NCI-H2196 treated with DMSO at 0.1 percent for 48 hours (cell line): Measurements from ENCODE around the gene PTCH2.
"Not testable (repeated sequence)": the region's sequence is repeated elsewhere in the genome, so short reads cannot be mapped to it uniquely, and the experiment has no call there.

Experiments
- DNase-seq: peaks from one replicate; lab custom pipeline; 2025; ENCODE audit not compliant: unreplicated experiment; lab: John Stamatoyannopoulos, UW

Gene PTCH2

DNA sequence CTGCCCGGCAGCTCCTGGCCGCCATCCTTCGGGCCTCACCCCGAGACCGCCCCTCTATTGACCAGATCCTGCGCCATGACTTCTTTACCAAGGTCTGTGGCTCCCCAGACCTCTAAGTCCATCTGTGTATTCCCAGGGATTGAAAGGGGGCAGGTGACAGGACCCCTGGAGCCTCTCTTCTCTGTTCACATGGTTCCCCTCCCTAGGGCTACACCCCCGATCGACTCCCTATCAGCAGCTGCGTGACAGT, 40.1 kb downstream of the PTCH2 start:
- DNase-seq = no peak

DNA sequence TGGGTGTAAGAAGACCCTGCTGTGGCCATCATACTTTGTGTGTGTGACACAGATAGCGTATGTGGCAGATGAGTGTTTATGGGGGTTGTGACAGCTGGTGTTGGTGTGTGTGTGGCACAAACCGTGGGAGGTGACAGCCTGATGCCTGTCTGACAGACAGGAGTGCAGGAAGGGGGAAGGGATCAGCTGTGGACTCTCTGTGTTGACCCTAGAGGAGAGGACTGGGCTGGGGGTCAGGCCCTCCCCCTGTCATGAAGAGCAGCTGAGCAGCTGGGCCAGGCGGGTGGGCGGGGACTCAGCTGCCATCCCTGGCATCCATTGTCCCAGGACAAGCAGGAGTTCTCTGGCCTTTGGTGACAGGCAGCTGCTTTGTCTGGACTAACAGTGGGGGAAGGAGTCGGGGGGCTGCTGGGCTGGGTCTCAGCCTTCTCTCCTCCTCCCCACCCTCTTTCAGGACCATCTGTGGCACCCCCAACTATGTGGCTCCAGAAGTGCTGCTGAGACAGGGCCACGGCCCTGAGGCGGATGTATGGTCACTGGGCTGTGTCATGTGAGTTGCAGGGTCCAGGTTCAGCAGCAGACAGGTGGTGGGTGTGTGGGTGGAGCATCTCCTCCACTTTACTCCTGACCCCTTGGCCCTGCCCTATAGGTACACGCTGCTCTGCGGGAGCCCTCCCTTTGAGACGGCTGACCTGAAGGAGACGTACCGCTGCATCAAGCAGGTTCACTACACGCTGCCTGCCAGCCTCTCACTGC, 40.6 kb downstream of the PTCH2 start:
- DNase-seq = no peak

DNA sequence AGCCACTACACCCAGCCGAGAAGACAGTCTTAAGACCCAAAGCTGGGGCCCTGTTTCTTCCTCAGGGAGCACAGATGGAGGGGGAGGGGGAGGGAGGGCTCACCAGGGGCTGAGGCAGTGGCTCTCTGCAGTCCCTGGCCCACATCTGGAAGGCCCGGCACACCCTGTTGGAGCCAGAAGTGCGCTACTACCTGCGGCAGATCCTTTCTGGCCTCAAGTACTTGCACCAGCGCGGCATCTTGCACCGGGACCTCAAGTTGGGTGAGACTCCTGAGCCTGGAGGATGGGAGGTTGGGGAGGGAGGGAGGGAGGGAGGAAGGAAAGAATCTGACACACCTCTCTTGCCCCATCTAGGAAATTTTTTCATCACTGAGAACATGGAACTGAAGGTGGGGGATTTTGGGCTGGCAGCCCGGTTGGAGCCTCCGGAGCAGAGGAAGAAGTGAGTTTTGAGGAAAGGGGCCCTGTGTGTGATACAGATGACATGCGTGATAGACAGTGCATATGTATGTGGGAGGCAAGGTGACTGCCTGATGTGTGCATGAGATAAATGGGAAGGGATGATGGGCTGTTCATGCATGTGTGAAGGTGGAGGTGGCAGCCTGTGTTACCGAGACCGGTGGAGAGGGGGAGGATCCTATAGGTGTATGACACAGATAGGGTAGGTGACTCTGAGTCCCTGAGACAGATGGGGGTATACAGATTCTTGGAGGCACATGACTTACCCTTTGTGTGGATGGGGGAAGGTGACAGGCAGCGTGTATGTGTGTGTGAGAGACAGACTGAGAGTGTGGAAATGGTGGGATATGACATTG, 41.4 kb downstream of the PTCH2 start:
- no peak for DNase-seq

DNA sequence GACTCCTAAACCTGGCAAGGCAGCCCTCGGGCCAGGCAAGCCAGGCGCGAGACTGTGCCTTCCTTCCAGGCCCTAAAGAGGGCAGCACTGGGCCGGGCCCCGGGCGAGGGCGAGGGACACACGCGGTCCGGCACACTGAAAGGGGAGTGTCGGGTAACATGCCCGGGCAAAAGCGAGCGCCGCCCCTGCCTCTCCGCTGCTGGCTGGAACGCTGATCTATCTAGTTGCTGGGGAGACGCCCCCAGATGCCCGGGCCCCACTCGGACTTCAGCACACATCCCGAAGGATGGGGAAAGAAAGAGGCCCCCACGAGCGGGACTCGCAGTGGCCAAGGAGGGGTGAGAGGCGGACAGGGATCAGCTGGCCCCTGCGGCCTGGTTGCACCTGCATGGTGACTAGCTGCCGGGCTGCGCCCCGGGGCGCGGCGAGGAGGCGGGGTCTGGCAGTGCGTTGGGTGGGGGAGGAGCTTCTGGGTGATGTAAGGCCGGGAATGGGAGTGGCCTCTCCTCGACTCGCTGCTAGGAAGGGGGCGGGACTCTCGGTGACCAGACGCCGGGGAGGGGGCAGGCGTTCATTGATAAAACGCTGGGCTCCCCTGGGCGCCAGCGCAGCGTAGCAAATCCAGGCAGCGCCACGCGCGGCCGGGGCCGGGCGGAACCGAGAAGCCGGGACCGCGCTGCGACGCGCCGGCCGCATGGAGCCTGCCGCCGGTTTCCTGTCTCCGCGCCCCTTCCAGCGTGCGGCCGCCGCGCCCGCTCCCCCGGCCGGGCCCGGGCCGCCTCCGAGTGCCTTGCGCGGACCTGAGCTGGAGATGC, 43.1 kb downstream of the PTCH2 start, which contains the start of gene PLK3:
Gene PLK3, plus strand, starts transcription at position 608 of the 815 bp plus-strand sequence. Its CDS starts 87 bp downstream, at position 695.
- DNase-seq = peak; percentile 97

DNA sequence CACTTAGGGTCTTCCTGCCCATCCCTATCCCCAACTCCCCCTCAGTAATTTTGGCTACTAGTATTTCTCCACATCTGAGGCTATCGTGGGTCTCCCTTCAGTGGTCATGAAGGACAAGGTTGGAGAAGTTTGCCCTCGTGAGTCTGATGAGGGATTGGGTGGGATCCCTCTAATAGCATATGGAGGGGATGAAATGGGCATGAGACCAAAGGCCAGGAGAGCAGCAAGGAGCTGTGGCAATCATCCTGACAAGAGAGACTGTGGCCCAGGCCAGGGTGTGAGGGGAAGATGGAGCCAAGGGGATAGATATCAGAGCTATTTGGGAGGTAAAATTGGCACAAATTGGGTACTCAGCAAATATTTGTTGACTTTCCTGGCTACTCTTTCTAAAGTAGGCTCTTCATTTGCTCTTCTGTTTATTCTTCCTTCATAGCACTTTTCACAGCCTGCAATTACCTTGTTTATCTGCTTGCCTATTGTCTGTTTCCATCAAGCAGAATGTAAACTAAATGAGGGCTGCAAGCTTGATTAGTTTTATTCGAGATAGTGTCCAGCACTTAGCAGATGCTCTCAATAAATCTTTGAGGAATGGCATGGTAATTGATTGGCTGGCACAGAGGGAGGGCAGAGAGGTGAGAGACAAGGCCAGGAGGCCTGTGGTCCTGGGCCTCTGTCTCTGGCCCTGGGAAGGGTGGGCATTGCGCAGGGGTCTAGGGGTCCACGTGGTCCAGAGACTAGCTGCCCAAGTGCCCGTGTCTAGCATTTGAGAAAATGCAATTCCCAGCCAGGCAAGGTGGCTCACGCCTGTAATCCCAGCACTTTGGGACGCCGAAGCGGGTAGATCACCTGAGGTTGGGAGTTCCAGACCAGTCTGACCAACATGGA, 44.3 kb downstream of the PTCH2 start:
- DNase-seq = no peak

DNA sequence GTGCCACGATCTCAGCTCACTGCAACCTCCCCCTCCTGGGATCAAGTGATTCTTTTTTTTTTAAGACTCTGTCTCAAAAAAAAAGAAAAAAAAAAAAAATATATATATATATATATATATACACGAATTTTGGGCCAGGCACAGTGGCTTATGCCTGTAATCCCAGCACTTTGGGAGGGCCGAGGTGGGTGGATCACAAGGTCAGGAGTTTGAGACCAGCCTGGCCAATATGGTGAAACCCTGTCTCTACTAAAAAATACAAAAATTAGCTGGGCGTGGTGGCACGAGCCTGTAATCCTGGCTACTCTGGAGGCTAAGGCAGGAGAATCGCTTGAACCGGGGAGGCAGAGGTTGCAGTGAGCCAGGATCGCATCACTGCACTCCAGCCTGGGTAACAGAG, 45.2 kb downstream of the PTCH2 start:
- DNase-seq = not testable (repeated sequence)

DNA sequence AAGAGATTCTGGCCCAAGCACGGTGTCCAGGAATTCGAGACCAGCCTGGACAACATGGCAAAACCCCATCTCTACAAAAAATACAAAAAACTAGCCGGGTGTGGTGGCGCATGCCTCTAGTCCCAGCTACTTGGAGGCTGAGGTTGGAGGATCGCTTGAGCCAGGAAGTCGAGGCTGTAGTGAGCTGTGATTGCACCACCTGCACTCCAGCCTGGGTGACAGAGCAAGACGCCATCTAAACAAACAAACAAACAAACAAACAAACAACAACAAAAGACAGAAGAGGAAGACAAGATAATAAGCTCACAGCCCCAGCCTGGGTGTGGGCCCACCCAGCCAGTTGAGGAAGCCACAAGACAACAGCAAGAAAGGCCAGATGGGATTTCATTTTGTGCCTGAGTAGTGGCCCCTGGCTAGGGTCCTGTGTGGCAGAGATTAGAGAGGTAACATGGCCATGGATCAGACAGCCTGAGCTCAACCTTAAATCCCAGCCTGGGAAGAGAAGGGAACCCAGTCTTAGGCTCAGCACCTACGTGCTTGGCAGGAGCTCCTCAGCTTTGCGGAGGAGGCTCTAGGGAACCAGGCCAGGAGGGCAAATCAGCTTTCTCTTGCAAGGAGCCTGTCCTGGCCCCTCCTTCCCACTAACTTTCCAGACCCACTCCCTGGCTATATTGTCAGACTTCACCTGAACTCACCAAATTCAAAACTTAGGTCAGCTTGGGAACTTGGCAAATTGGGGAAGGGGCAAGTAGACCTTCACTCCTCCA, 50.1 kb downstream of the PTCH2 start:
- no peak for DNase-seq

DNA sequence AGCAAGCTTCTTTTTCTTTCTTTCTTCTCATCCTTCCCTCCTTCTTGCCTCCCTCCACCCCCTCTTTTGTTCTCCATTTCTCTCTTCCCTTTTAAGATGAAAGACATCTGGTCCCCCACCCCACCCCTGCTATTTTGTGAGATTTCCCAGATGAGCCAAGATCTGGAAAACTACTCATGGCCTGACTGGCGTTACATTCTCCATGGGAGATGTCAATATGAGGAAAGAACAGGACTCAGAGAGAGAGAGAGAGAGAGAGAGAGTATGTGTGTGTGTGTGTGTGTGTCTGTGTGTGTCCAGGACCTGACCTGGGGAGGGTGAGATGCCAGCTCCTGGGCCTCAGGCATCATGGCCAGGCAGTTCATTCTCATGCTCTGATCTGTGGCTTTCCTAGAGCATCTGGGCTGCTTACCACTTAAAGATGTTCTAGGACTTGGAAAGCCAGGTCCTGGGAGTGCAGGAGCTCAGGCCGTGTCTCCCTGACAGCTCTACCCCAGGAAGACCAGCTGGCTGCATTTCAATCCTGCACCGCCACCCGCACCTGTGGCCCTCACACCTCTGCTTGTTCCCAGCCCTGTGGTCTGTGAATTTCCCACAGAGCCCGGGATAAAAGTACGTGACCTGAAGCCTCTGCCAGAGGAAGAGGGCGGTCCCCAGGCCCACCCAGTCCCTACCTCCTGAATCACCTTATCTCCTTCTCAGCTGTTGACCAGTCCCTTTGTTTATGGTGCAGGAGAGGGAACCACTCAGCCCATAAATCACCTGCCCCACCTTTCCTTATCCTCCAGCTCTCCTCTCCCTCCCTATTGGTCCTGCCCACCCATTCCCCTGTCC, 51.9 kb downstream of the PTCH2 start:
- no peak for DNase-seq

DNA sequence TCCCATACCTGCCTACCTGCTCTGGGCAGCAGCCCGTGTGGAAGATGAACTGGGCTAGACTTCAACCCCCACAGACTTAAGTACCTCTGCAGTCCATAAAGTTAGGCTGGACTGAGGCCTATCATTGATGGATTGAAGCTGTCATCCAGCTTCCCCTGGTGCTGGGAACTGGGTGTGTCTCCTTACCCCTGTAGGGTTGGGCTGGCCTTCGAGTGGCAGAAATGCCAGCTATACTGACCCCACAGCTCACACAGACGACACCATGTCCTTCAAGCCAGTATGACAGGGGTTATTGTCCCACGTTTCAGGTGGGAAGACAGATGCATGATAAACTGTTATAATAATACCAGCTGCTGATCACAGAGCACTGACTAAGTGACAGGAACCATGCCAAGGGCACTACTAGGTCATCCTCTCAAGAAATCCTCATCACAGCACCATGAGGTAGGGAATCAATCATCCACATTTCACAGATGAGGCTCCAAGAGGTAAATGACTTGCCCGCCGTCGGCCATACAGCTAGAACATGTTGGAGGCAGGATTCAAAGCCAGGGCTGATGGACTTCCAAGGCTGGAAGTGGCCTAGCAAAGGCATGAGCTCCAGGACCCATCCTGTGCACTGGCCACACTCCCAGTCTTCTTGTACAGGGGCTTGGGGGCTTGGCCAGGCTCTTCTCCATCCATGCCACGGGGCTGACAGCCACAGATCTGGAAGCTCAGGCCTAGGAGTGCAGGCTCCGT, 54.8 kb downstream of the PTCH2 start, which contains the start of gene BEST4:
Gene BEST4, minus strand, starts transcription at position 51 of the 741 bp plus-strand sequence. CDS start 465 bp downstream, outside the sequence.
- DNase-seq = no peak

DNA sequence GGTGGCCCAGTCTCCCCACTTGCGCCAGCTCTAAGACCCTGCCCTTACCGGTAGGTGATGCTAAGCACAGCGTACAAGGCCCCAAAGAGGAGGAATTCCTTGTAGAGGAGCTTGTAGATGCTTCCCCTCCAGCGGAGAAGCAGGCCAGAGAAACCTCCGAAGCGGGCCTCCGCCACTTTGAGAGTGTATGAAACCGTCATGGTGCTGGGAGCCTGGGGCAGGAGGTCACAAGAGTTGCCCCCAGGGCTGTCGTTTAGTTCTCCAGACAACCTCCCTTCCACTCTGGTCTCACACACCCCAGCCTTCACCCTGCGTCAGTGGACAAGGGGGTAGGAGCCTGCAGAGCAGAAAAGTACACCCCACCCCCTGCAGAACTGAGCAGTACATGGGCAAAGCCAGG, 55.5 kb downstream of the PTCH2 start:
- no peak for DNase-seq

DNA sequence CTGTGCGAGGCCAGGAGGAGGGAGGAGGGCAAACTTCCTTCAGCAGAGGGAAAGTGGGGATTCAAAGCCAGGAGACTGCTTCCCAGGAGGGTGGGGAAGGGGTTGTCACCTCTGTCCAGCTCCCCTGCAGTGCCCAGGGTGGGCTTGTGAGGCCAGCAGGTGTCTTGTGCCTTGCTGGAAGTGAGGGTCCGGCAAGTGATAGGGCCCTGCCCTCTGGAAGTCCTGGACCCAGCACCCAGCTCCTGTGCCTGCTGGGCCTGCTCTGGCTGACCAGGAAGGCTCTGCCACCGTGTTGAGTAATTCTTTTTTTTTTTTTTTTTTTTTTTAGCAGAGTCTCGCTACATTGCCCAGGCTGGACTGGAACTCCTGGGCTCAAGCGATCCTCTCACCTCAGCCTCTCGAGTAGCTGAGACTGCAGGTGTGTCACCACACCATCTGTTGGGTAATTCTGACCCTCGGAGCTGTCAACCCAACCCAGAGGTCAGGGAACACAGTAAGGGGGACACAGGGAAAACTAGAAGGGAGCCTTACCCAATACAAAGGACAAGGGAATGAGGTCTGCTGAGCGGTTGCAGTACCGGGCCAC, 56.1 kb downstream of the PTCH2 start:
- DNase-seq = no peak

DNA sequence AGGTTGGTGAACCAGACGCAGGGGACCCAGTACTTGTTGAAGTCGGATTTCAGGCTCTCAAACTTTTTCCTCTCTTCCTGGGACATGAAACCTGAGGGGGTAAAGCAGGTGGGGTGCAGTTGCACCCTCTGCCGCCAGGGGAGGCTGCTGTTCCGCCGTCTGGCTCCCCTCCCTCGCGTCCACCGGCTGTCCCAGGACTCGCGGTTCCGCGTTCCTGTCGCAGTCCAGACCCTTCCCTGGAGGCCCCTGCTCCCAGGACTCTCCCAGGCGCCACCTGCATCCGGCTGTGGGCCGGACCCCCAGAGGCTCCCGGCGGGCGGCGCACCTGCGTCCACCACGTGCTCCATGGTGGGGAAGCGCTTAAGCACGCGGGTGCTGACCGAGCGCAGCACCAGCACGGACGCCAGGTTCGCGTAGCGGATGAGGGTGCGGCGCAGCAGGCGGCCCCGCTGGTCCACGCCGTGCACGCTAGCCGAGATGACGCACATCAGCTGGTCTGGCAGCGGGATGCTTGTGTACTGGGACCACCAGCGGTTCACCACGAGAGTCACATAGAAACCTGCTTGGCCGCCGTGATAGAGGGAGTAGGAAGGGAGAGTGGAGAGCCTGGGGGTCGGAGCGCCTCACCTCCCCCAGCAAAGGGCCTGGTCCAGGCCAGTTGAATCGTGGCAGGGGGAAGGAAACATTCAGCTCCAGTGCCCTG, 56.8 kb downstream of the PTCH2 start:
- no peak for DNase-seq

DNA sequence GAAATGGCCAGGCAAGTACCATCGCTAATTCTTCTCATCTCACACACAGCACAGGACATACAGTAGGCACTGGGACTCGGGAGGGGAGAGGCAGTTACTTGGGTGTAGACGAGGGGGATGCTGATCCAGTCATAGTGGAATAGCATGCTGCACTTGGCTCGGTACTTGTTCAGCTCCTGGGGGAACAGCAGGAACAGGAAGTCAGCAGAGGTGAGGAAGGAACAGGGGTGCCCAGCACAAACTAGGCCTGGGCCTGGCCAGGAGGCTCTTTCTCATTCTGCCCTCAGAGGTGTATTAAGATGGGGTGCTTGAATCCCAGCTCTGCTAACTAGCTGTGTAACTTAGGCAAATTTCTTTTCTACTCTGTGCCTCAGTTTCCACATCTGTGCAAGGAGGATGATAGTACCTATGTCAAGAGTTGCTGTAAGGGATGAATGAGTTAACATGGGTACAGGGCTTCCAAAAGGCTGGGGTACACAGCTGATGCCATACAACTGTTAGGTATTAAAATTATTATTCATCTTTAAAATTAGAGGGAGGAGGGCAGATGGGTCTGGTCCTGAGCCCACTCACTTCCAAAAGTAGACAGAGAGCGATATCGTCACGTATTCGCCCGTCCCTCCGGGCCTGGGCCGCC, 57.4 kb downstream of the PTCH2 start:
- no peak for DNase-seq

DNA sequence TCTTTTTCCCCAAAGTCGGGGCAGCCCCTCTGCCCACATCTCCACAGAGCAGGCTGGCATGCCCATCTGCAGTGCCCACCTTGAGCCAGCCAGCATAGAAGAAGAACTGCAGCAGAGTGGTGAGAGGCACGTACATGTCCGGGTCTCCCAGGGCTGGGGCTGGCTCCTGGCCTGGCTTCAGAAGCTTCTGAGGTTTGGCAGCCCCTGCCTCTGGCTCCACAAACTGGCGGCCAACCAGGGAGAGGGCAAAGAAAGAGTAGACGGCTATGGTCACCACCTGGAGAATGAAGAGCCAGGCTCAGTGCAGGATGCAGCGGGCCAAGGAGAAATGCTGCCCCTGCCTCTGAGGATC, 58.0 kb downstream of the PTCH2 start:
- DNase-seq = no peak

DNA sequence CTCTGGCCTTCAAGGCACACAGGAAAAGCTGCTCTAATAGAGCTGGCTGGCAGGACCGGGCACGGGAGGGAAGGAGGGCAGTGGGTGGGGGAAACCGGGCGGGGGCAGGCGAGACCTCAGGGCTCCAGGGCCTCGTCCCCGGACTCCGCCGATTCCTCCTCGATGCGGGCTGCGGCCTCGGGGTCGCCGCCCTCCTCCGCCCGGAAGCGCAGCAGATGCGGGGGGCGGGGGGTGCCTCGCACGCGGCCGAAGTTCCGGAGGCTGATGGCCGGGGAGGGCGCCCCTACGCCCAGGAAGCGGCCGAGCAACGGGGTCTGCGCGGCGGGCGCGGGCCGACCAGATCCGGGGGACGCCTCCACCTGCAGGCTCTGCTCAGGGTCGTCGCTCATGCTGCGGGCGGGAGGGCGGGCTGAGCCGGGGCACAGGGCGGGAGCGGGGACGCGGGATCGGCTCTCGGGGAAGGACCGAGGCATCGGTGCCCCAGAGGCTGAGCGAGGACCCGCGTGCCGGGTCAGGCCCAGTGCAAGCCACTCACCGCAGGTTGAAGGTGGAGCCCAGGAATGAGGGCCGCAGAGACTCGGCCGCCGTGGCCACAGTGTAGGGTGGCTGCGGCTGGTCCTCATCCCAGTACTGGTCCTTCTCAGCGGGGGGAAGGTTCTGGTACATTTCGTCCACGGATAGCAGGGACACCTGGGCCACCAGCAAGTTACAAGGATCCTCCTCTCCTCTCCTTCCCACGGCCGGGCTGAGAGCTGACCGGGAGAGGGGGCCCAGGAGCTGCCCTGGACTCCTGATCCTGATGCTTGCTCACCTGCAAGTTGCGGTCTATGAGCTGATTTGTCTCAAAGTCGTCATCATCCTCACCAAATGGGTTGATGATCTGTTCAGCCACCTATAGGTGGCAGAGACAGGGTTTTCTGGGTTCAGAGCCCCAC, 58.7 kb downstream of the PTCH2 start:
- no peak for DNase-seq

DNA sequence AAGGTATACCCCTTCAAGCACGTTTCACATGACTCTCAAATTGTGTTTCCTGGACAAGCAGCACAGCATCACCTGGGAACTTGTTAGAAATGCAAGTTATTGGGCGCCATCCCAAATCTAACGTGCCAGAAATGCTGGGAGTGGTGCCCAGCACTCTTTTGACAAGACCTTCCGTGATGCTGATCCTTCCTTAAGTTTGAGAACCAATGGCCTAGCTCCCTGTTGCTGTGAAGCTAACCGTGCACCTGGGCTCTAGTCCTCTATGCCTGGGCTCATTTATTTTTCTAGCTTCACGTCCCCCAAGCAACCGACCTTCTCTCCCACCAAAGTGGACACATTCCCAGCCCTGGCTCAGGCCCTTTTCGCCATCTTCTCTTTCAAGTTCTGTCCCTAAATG, 59.4 kb downstream of the PTCH2 start:
- no peak for DNase-seq
